Activated B cell treated with CpG ODN at 0.5 μM for 24 hours (primary cell): ENCODE data around the gene IL1RAP. TPM values are rescaled to one million over a fixed set of nuclear protein-coding genes. Genes with fewer than 3 reads are reported as not detected.

Source experiments
- ATAC-seq: fragments of 200-7000 bp; cut with Tn5 transposase; one replicate; pipeline ENCODE4 v1.10.0; 2021; ENCODE audit warnings: low read depth, mild to moderate bottlenecking, moderate library complexity
- CTCF ChIA-PET: fragments of 350-600 bp; sonication (Branson Sonifier 250); formaldehyde crosslinking; loops from one replicate; lab custom pipeline; 2021; ENCODE audit warnings: antibody characterized with exemption; lab: Charles Lee
- POLR2A ChIA-PET: fragments of 350-600 bp; sonication (Branson Sonifier 250); formaldehyde crosslinking; loops from one replicate; lab custom pipeline; 2021; ENCODE audit warnings: antibody characterized with exemption; lab: Charles Lee
- DNase-seq: peaks from one replicate; pipeline ENCODE4 v3.0.0; 2022
- H3K27ac Mint-ChIP-seq: one replicate; pipeline ENCODE4 v1.8.0; 2020; ENCODE audit warnings: mixed read lengths
- H3K27me3 Mint-ChIP-seq: one replicate; pipeline ENCODE4 v1.8.0; 2021; ENCODE audit warnings: mixed read lengths
- H3K36me3 Mint-ChIP-seq: one replicate; pipeline ENCODE4 v1.8.0; 2021; ENCODE audit warnings: low read depth, mixed read lengths
- H3K4me1 Mint-ChIP-seq: one replicate; pipeline ENCODE4 v1.8.0; 2021; ENCODE audit warnings: mixed read lengths
- H3K4me3 Mint-ChIP-seq: one replicate; pipeline ENCODE4 v1.8.0; 2020; ENCODE audit warnings: mild to moderate bottlenecking, mixed read lengths
- H3K9me3 Mint-ChIP-seq: one replicate; pipeline ENCODE4 v1.8.0; 2020; ENCODE audit warnings: mixed read lengths
- intact Hi-C: fragments of 100-400 bp; cut with micrococcal nuclease; formaldehyde crosslinking; loops from one replicate; pipeline ENCODE4 v1.15.1; 2024
- total RNA-seq: library from RNA; stranded (reverse); gene quantifications from 2 replicates; pipeline ENCODE4 v1.2.3, GENCODE V29; 2022
- TF ChIP-seq, protein P1 (sequence below): fragments of 200-600 bp; IDR thresholded peaks from one replicate; pipeline ENCODE4 v1.8.0; 2022; ENCODE audit warnings: antibody characterized with exemption, mild to moderate bottlenecking

The IL1RAP gene
- total RNA-seq, 1 donor from 2014 or later = 6.3 TPM

GRCh38 chr3:190629088-190629487 lies 115.2 kb downstream of the IL1RAP start:
- intact Hi-C loops = no loop called here
- Mint-ChIP-seq H3K9me3 (no peaks in the 10 kb centered on the region), H3K4me1 (peaks cover 5% of the 10 kb centered on the region), H3K36me3 (peaks cover 8% of the 10 kb centered on the region), H3K27me3 (no peaks in the 10 kb centered on the region), H3K4me3 (no peak overlapping the region), H3K27ac (no peak overlapping the region)
- ChIA-PET CTCF (no interaction called here), POLR2A (no interaction called here)
- TF ChIP-seq, protein P1, sequence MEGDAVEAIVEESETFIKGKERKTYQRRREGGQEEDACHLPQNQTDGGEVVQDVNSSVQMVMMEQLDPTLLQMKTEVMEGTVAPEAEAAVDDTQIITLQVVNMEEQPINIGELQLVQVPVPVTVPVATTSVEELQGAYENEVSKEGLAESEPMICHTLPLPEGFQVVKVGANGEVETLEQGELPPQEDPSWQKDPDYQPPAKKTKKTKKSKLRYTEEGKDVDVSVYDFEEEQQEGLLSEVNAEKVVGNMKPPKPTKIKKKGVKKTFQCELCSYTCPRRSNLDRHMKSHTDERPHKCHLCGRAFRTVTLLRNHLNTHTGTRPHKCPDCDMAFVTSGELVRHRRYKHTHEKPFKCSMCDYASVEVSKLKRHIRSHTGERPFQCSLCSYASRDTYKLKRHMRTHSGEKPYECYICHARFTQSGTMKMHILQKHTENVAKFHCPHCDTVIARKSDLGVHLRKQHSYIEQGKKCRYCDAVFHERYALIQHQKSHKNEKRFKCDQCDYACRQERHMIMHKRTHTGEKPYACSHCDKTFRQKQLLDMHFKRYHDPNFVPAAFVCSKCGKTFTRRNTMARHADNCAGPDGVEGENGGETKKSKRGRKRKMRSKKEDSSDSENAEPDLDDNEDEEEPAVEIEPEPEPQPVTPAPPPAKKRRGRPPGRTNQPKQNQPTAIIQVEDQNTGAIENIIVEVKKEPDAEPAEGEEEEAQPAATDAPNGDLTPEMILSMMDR = no peak
- DNase-seq (no peak), ATAC-seq (no peak)

DNA sequence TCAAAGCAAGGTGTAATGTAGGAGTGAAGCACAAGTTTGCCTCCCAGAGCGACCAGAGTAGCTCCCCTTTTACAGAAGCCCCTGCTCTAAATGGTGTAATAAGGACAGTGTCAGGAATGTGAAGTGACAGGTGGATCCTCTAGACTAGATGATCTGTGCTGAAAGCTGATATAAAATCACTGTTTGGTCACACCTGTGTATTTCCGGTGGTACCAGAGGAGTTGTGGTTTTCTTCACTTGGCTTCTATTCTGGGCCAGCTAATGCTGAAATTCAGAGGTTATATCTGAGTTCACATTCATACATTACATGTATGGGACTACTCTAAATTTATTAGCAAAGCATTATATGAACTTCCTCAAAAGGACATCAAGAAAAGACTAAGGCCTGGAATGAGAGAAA lies 117.4 kb downstream of the IL1RAP start:
- CTCF ChIA-PET = no interaction called here
- intact Hi-C loops = no loop called here
- ATAC-seq (no peak), DNase-seq (no peak)
- Mint-ChIP-seq H3K4me3 (no peak overlapping the region), H3K9me3 (no peaks in the 10 kb centered on the region), H3K27me3 (no peaks in the 10 kb centered on the region), H3K4me1 (peaks cover 5% of the 10 kb centered on the region), H3K27ac (no peak overlapping the region), H3K36me3 (peaks cover 3% of the 10 kb centered on the region)
- TF ChIP-seq, protein P1 = no peak
- POLR2A ChIA-PET = no interaction called here

DNA sequence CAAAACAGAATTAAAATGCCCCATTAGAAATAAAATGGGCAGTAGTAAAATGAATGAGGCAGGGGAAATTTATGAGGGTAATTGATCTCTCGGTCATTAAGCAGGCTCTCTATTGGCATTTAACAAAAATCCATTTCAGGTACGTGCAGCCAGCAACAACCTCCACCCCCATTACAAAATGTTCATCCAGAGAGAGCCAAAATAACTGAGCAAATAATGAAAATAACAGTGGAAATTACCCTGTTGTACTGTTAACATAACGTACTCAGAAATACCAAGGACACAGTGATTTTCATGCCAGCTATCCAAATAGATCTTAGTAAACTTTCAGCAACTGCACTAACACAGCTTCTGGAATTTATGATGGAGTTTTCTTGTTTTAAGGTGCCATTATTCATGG lies 127.7 kb downstream of the IL1RAP start:
- no peaks in the 10 kb centered on the region for H3K4me1 Mint-ChIP-seq
- CTCF ChIA-PET = no interaction called here
- H3K9me3 Mint-ChIP-seq = no peaks in the 10 kb centered on the region
- DNase-seq = no peak
- TF ChIP-seq, protein P1 = no peak
- no peak overlapping the region for H3K27ac Mint-ChIP-seq
- no peaks in the 10 kb centered on the region for H3K27me3 Mint-ChIP-seq
- H3K4me3 Mint-ChIP-seq = no peak overlapping the region
- intact Hi-C loops = no loop called here
- ATAC-seq = no peak
- POLR2A ChIA-PET = interaction anchor here (0.6 kb wide), 1 partner anchor 22 kb away, joined by 3 read pairs; no protein-coding TSS in a partner anchor
- H3K36me3 Mint-ChIP-seq = peaks cover 5% of the 10 kb centered on the region

DNA sequence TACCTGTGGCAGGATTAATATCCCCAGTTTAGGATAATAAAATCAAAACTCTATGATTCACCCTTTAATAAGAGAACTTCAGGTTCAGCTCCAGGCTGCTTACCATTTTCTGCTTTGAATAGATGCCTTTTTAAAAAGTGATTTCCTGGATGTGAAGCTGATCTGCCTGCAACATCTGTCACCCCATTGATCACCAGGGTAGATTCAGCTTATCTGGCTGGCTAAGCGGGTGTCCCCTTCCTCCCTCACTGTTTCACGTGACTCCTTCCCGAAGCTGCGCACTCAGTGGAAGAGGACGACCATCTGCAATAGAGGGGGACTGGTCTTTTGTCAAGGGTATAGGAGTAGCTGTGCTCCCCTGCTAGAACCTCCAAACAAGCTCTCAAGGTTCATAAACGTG lies 128.1 kb downstream of the IL1RAP start:
- H3K4me3 Mint-ChIP-seq = no peak overlapping the region
- CTCF ChIA-PET = no interaction called here
- DNase-seq = no peak
- H3K27me3 Mint-ChIP-seq = no peaks in the 10 kb centered on the region
- H3K27ac Mint-ChIP-seq = no peak overlapping the region
- H3K36me3 Mint-ChIP-seq = peaks cover 5% of the 10 kb centered on the region
- TF ChIP-seq, protein P1 = no peak
- no peaks in the 10 kb centered on the region for H3K4me1 Mint-ChIP-seq
- intact Hi-C loops = no loop called here
- POLR2A ChIA-PET = interaction anchor here (0.6 kb wide), 1 partner anchor 23 kb away, joined by 3 read pairs; no protein-coding TSS in a partner anchor
- H3K9me3 Mint-ChIP-seq = no peaks in the 10 kb centered on the region
- no peak for ATAC-seq

DNA sequence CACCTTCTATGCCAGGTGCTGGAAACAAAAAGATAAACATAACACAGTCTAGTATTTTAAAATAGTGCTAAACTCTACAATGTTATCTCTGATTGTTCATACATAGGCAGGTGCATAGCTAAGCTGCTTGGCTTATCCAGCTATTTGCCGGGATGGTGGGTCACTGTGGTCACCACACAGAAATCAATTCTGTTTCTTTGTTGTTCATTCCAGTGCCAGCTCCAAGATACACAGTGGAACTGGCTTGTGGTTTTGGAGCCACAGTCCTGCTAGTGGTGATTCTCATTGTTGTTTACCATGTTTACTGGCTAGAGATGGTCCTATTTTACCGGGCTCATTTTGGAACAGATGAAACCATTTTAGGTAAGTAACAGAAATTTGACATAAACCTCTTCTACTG lies 130.2 kb downstream of the IL1RAP start:
- H3K36me3 Mint-ChIP-seq = peaks cover 5% of the 10 kb centered on the region
- intact Hi-C loops = no loop called here
- H3K4me1 Mint-ChIP-seq = no peaks in the 10 kb centered on the region
- no peaks in the 10 kb centered on the region for H3K27me3 Mint-ChIP-seq
- no peak overlapping the region for H3K4me3 Mint-ChIP-seq
- DNase-seq = no peak
- no peaks in the 10 kb centered on the region for H3K9me3 Mint-ChIP-seq
- ATAC-seq = no peak
- ChIA-PET CTCF (no interaction called here), POLR2A (no interaction called here)
- TF ChIP-seq, protein P1 = no peak
- H3K27ac Mint-ChIP-seq = no peak overlapping the region
